Measurements from ENCODE around the gene SCAF8. TPM values are rescaled to one million over a fixed set of nuclear protein-coding genes. Genes with fewer than 3 reads are reported as not detected.

Gene SCAF8
- total RNA-seq, 1 donor from 2014 or later = 52.7 TPM

DNA sequence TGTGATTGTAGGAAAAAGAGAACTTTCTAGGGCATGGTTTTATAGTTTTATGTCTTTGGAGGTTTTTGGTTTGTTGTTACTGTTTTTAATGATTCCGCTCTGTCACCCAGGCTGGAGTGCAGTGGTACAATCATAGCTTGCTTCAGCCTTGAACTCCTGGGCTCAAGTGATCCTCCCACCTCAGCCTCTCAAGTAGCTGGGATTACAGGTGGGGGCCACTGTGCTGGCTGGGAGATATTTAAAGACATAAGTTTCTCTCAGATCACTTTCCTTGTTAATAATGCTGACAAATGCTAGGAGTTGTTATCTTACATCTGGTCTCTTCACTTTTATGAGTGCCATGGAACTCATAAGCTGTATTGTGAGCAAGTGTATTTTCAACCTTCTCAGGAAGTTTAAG lies 116.3 kb downstream of the SCAF8 start:
- Histone ChIP-seq H3K9me3 (ENCODE audit: control insufficient read depth in 3 of 3, low read length in 3 of 3) (no peaks in the 10 kb centered on the region), H3K36me3 (ENCODE audit: control insufficient read depth in 3 of 3, insufficient read depth in 3 of 3, low read length in 3 of 3) (peaks cover 0 to 2% (median 0%) of the 10 kb centered on the region in 3 donors), H3K27ac (ENCODE audit: low read depth, low read length) (no peak overlapping the region), H3K27me3 (ENCODE audit: control insufficient read depth in 3 of 3, insufficient read depth in 3 of 3, low read length in 3 of 3) (no peaks in the 10 kb centered on the region), H3K4me3 (ENCODE audit: low read length in 3 of 3) (no peak overlapping the region), H3K4me1 (ENCODE audit: control insufficient read depth in 3 of 3, insufficient read depth in 3 of 3, low read length in 3 of 3) (peaks cover 0 to 4% (median 3%) of the 10 kb centered on the region in 3 donors), H3K9ac (ENCODE audit: low read depth in 1 of 3, low read length in 3 of 3) (no peak overlapping the region)

- Histone ChIP-seq H3K36me3 (ENCODE audit: control insufficient read depth in 3 of 3, insufficient read depth in 3 of 3, low read length in 3 of 3) (peaks cover 0 to 2% (median 0%) of the 10 kb centered on the region in 3 donors), H3K4me3 (ENCODE audit: low read length in 3 of 3) (no peak overlapping the region), H3K9me3 (ENCODE audit: control insufficient read depth in 3 of 3, low read length in 3 of 3) (no peaks in the 10 kb centered on the region), H3K9ac (ENCODE audit: low read depth in 1 of 3, low read length in 3 of 3) (no peak overlapping the region), H3K27ac (ENCODE audit: low read depth, low read length) (no peak overlapping the region), H3K27me3 (ENCODE audit: control insufficient read depth in 3 of 3, insufficient read depth in 3 of 3, low read length in 3 of 3) (no peaks in the 10 kb centered on the region), H3K4me1 (ENCODE audit: control insufficient read depth in 3 of 3, insufficient read depth in 3 of 3, low read length in 3 of 3) (peaks cover 0 to 4% (median 3%) of the 10 kb centered on the region in 3 donors)
These were observed 119.5 kb downstream of the SCAF8 start for GRCh38 chr6:154852687-154853086.

DNA sequence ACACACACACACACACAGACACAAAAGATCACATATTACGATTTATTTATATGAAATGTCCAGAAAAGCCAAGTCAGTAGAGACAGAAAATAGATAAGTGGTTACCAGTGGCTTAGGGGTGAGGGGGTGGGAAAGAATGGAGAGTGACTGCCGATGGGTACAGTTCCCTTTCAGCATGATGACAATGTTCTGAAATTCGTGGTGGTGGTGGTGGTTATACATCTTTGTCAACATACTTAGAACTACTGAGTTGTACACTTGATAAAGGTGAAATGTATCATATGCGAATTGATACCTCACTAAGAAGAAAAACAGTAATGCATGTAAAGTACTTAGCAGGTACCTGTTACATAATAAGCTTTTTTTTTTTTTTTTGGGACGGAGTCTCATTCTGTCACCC lies 124.3 kb downstream of the SCAF8 start:
- no peaks in the 10 kb centered on the region for H3K27me3 ChIP-seq (ENCODE audit: control insufficient read depth in 3 of 3, insufficient read depth in 3 of 3, low read length in 3 of 3)
- no peaks in the 10 kb centered on the region for H3K4me1 ChIP-seq (ENCODE audit: control insufficient read depth in 3 of 3, insufficient read depth in 3 of 3, low read length in 3 of 3)
- H3K9ac ChIP-seq (ENCODE audit: low read depth in 1 of 3, low read length in 3 of 3) = no peak overlapping the region
- H3K9me3 ChIP-seq (ENCODE audit: control insufficient read depth in 3 of 3, low read length in 3 of 3) = no peaks in the 10 kb centered on the region
- H3K27ac ChIP-seq (ENCODE audit: low read depth, low read length) = no peak overlapping the region
- no peak overlapping the region for H3K4me3 ChIP-seq (ENCODE audit: low read length in 3 of 3)
- H3K36me3 ChIP-seq (ENCODE audit: control insufficient read depth in 3 of 3, insufficient read depth in 3 of 3, low read length in 3 of 3) = peaks cover 0 to 2% (median 0%) of the 10 kb centered on the region in 3 donors

GRCh38 chr6:154861825-154862224 lies 128.6 kb downstream of the SCAF8 start:
- Histone ChIP-seq H3K27me3 (ENCODE audit: control insufficient read depth in 3 of 3, insufficient read depth in 3 of 3, low read length in 3 of 3) (no peaks in the 10 kb centered on the region), H3K27ac (ENCODE audit: low read depth, low read length) (no peak overlapping the region), H3K4me3 (ENCODE audit: low read length in 3 of 3) (no peak overlapping the region), H3K4me1 (ENCODE audit: control insufficient read depth in 3 of 3, insufficient read depth in 3 of 3, low read length in 3 of 3) (no peaks in the 10 kb centered on the region), H3K9ac (ENCODE audit: low read depth in 1 of 3, low read length in 3 of 3) (no peak overlapping the region), H3K36me3 (ENCODE audit: control insufficient read depth in 3 of 3, insufficient read depth in 3 of 3, low read length in 3 of 3) (no peaks in the 10 kb centered on the region), H3K9me3 (ENCODE audit: control insufficient read depth in 3 of 3, low read length in 3 of 3) (no peaks in the 10 kb centered on the region)

DNA sequence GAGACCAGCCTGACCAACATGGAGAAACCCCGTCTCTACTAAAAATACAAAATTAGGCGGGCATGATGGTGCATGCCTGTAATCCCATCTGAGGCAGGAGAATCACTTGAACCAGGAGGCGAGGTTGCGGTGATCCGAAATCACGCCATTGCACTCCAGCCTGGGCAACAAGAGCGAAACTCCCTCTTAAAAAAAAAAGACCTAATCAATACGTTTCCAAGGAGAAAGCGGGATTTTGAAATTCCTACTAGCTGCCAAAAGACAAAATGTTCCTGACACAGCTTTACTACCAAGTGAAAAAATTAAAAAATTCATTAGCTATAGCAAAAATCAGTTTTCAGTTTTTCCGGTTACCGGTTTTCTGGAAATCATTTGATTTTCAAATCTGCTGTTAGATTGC lies 129.3 kb downstream of the SCAF8 start:
- Histone ChIP-seq H3K27ac (ENCODE audit: low read depth, low read length) (no peak overlapping the region), H3K36me3 (ENCODE audit: control insufficient read depth in 3 of 3, insufficient read depth in 3 of 3, low read length in 3 of 3) (no peaks in the 10 kb centered on the region), H3K9me3 (ENCODE audit: control insufficient read depth in 3 of 3, low read length in 3 of 3) (no peaks in the 10 kb centered on the region), H3K4me1 (ENCODE audit: control insufficient read depth in 3 of 3, insufficient read depth in 3 of 3, low read length in 3 of 3) (no peaks in the 10 kb centered on the region), H3K27me3 (ENCODE audit: control insufficient read depth in 3 of 3, insufficient read depth in 3 of 3, low read length in 3 of 3) (no peaks in the 10 kb centered on the region), H3K4me3 (ENCODE audit: low read length in 3 of 3) (no peak overlapping the region), H3K9ac (ENCODE audit: low read depth in 1 of 3, low read length in 3 of 3) (no peak overlapping the region)

GRCh38 chr6:154864066-154864430 lies 130.8 kb downstream of the SCAF8 start:
- no peaks in the 10 kb centered on the region for H3K36me3 ChIP-seq (ENCODE audit: control insufficient read depth in 3 of 3, insufficient read depth in 3 of 3, low read length in 3 of 3)
- no peaks in the 10 kb centered on the region for H3K27me3 ChIP-seq (ENCODE audit: control insufficient read depth in 3 of 3, insufficient read depth in 3 of 3, low read length in 3 of 3)
- no peaks in the 10 kb centered on the region for H3K4me1 ChIP-seq (ENCODE audit: control insufficient read depth in 3 of 3, insufficient read depth in 3 of 3, low read length in 3 of 3)
- no peaks in the 10 kb centered on the region for H3K9me3 ChIP-seq (ENCODE audit: control insufficient read depth in 3 of 3, low read length in 3 of 3)
- H3K27ac ChIP-seq (ENCODE audit: low read depth, low read length) = no peak overlapping the region
- H3K9ac ChIP-seq (ENCODE audit: low read depth in 1 of 3, low read length in 3 of 3) = no peak overlapping the region
- H3K4me3 ChIP-seq (ENCODE audit: low read length in 3 of 3) = no peak overlapping the region

DNA sequence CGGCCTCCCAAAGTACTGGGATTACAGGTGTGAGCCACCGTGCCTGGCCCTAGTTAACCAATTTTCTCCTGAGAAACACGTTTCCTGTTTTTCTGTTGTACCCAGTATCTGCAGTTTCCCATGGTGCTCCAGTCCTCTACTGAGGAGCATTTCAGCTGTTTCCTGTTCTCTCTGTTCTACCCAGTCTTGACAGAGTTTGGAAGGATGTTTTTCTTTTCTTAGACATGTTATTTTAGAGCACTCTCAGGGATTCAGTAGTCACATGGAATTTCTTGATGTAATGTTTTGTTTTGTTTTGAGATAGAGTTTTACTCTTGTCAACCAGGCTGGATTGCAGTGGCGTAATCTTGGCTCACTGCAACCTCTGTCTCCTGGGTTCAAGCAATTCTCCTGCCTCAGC lies 132.1 kb downstream of the SCAF8 start:
- H3K4me1 ChIP-seq (ENCODE audit: control insufficient read depth in 3 of 3, insufficient read depth in 3 of 3, low read length in 3 of 3) = no peaks in the 10 kb centered on the region
- no peak overlapping the region for H3K4me3 ChIP-seq (ENCODE audit: low read length in 3 of 3)
- H3K27me3 ChIP-seq (ENCODE audit: control insufficient read depth in 3 of 3, insufficient read depth in 3 of 3, low read length in 3 of 3) = no peaks in the 10 kb centered on the region
- no peaks in the 10 kb centered on the region for H3K9me3 ChIP-seq (ENCODE audit: control insufficient read depth in 3 of 3, low read length in 3 of 3)
- H3K27ac ChIP-seq (ENCODE audit: low read depth, low read length) = no peak overlapping the region
- H3K36me3 ChIP-seq (ENCODE audit: control insufficient read depth in 3 of 3, insufficient read depth in 3 of 3, low read length in 3 of 3) = no peaks in the 10 kb centered on the region
- H3K9ac ChIP-seq (ENCODE audit: low read depth in 1 of 3, low read length in 3 of 3) = no peak overlapping the region

- Histone ChIP-seq H3K27ac (ENCODE audit: low read depth, low read length) (no peak overlapping the region), H3K4me1 (ENCODE audit: control insufficient read depth in 3 of 3, insufficient read depth in 3 of 3, low read length in 3 of 3) (peaks cover 0 to 5% (median 5%) of the 10 kb centered on the region in 3 donors), H3K27me3 (ENCODE audit: control insufficient read depth in 3 of 3, insufficient read depth in 3 of 3, low read length in 3 of 3) (no peaks in the 10 kb centered on the region), H3K36me3 (ENCODE audit: control insufficient read depth in 3 of 3, insufficient read depth in 3 of 3, low read length in 3 of 3) (no peaks in the 10 kb centered on the region), H3K4me3 (ENCODE audit: low read length in 3 of 3) (no peak overlapping the region), H3K9me3 (ENCODE audit: control insufficient read depth in 3 of 3, low read length in 3 of 3) (no peaks in the 10 kb centered on the region), H3K9ac (ENCODE audit: low read depth in 1 of 3, low read length in 3 of 3) (no peak overlapping the region)
These were observed 135.0 kb downstream of the SCAF8 start for GRCh38 chr6:154868143-154868594.

- H3K27ac ChIP-seq (ENCODE audit: low read depth, low read length) = no peak overlapping the region
- no peaks in the 10 kb centered on the region for H3K27me3 ChIP-seq (ENCODE audit: control insufficient read depth in 3 of 3, insufficient read depth in 3 of 3, low read length in 3 of 3)
- H3K4me3 ChIP-seq (ENCODE audit: low read length in 3 of 3) = no peak overlapping the region
- peaks cover 7 to 11% (median 10%) of the 10 kb centered on the region in 3 donors for H3K4me1 ChIP-seq (ENCODE audit: control insufficient read depth in 3 of 3, insufficient read depth in 3 of 3, low read length in 3 of 3)
- H3K9me3 ChIP-seq (ENCODE audit: control insufficient read depth in 3 of 3, low read length in 3 of 3) = no peaks in the 10 kb centered on the region
- no peak overlapping the region for H3K9ac ChIP-seq (ENCODE audit: low read depth in 1 of 3, low read length in 3 of 3)
- no peaks in the 10 kb centered on the region for H3K36me3 ChIP-seq (ENCODE audit: control insufficient read depth in 3 of 3, insufficient read depth in 3 of 3, low read length in 3 of 3)
These were observed 139.4 kb downstream of the SCAF8 start for GRCh38 chr6:154872542-154873114.

- Histone ChIP-seq H3K36me3 (ENCODE audit: control insufficient read depth in 3 of 3, insufficient read depth in 3 of 3, low read length in 3 of 3) (no peaks in the 10 kb centered on the region), H3K4me1 (ENCODE audit: control insufficient read depth in 3 of 3, insufficient read depth in 3 of 3, low read length in 3 of 3) (peaks cover 7 to 19% (median 11%) of the 10 kb centered on the region in 3 donors), H3K9me3 (ENCODE audit: control insufficient read depth in 3 of 3, low read length in 3 of 3) (no peaks in the 10 kb centered on the region), H3K9ac (ENCODE audit: low read depth in 1 of 3, low read length in 3 of 3) (no peak overlapping the region), H3K27me3 (ENCODE audit: control insufficient read depth in 3 of 3, insufficient read depth in 3 of 3, low read length in 3 of 3) (no peaks in the 10 kb centered on the region), H3K4me3 (ENCODE audit: low read length in 3 of 3) (no peak overlapping the region), H3K27ac (ENCODE audit: low read depth, low read length) (no peak overlapping the region)
These were observed 140.3 kb downstream of the SCAF8 start for GRCh38 chr6:154873546-154873945.
